Measurements from ENCODE around the gene NAA80. TPM values are rescaled to one million over a fixed set of nuclear protein-coding genes. Genes with fewer than 3 reads are reported as not detected.
"Not testable (repeated sequence)": the region's sequence is repeated elsewhere in the genome, so short reads cannot be mapped to it uniquely, and the experiment has no call there.

The NAA80 gene
- total and polyA plus RNA-seq, 8 donors = 3.1 to 107 (median 17.0) TPM

DNA sequence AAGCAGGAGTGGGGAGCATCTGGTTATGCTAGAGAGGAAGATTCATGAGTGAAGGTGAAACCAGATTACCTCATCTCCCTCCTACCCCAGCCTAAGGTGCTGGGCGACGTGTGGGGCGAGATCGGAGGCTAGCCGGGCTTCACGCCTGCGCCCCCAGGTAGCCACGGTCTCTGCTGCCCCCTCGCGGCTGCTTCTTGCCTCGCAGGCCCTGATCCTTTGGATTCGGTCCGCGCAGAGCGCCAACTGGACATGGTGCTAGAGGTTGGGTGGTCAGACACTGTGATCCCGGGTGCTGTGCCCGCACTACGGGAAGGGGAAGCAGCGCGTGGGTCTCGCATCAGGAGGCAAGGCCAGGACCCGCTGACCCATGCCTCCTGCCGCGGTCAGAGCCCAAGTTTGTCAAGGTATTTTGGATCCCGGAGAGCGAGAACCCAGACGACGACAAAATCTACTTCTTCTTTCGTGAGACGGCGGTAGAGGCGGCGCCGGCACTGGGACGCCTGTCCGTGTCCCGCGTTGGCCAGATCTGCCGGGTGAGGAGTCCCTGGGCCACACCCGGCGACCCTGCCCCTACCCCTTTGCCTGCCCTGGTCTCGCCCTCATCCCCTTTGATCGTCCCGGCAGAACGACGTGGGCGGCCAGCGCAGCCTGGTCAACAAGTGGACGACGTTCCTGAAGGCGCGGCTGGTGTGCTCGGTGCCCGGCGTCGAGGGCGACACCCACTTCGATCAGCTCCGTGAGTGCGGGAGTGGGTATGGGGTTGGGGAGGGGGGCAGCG, 26.1 kb downstream of the NAA80 start:
- WGBS, 5 donors = 2 to 7% (median 3%) methylated on average over 29 to 61 of the region's 61 CpGs
- Histone ChIP-seq H3K4me3 (peak overlapping the region; percentile 32 to 47 (median 38)), H3K27me3 (peaks cover 0 to 40% (median 26%) of the 10 kb centered on the region in 3 donors), H3K9me3 (no peaks in the 10 kb centered on the region), H3K36me3 (peaks cover 8 to 49% (median 19%) of the 10 kb centered on the region in 4 donors), H3K4me1 (peaks cover 52 to 77% (median 69%) of the 10 kb centered on the region in 4 donors), H3K27ac (peak overlapping the region; percentile 37 to 88 (median 41))
- DNase-seq = peak; percentile 93 to 95
- intact Hi-C loops (cut with DNase I; ENCODE audit: low total_unique reads) = loop anchor here (5.0 to 10.0 kb wide), 2 partner anchors 48 to 81 kb away; partner anchors contain the start of gene GNAT1
- TF ChIP-seq POLR2AphosphoS5 (IDR thresholded peaks at IDR 0.05) = peak; percentile 27 to 88 (median 60)
- TF ChIP-seq POLR2A (IDR thresholded peaks at IDR 0.05) = no peak
- TF ChIP-seq, protein P1, sequence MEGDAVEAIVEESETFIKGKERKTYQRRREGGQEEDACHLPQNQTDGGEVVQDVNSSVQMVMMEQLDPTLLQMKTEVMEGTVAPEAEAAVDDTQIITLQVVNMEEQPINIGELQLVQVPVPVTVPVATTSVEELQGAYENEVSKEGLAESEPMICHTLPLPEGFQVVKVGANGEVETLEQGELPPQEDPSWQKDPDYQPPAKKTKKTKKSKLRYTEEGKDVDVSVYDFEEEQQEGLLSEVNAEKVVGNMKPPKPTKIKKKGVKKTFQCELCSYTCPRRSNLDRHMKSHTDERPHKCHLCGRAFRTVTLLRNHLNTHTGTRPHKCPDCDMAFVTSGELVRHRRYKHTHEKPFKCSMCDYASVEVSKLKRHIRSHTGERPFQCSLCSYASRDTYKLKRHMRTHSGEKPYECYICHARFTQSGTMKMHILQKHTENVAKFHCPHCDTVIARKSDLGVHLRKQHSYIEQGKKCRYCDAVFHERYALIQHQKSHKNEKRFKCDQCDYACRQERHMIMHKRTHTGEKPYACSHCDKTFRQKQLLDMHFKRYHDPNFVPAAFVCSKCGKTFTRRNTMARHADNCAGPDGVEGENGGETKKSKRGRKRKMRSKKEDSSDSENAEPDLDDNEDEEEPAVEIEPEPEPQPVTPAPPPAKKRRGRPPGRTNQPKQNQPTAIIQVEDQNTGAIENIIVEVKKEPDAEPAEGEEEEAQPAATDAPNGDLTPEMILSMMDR (IDR thresholded peaks at IDR 0.05) = peak in 6 of 7 experiments; percentile 69 to 100 (median 98)

DNA sequence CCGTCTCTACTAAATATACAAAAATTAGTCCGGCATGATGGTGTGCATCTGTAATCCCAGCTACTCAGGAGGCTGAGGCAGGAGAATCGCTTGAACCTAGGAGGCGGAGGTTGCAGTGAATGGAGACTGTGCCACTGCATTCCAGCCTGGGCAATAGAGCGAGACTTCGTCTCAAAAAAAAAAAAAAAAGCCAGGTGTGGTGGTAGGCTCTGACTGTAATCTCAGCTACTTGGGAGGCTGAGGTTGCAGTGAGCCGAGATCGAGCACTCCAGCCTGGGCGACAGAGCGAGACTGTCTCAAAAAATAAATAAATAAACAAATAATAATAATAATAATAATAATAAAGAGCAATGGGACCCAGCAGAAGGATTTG, 26.7 kb downstream of the NAA80 start:
- peaks cover 58 to 83% (median 75%) of the 10 kb centered on the region in 4 donors for H3K4me1 ChIP-seq
- intact Hi-C loops (cut with DNase I; ENCODE audit: low total_unique reads) = loop anchor here (5.0 to 10.0 kb wide), 2 partner anchors 48 to 80 kb away; partner anchors contain the start of gene GNAT1
- H3K9me3 ChIP-seq, DNase-seq: not testable (repeated sequence)
- peak overlapping the region in 4 of 5 donors; percentile 38 to 88 (median 60) for H3K27ac ChIP-seq
- peaks cover 0 to 40% (median 26%) of the 10 kb centered on the region in 3 donors for H3K27me3 ChIP-seq
- H3K4me3 ChIP-seq = peak overlapping the region in 2 of 4 donors; percentile 34 to 43
- peaks cover 8 to 44% (median 18%) of the 10 kb centered on the region in 4 donors for H3K36me3 ChIP-seq
- 48 to 63% (median 56%) methylated on average over 10 of the region's 10 CpGs for whole genome bisulfite sequencing, 5 donors

- Histone ChIP-seq H3K27me3 (peaks cover 0 to 39% (median 26%) of the 10 kb centered on the region in 3 donors), H3K4me3 (peak overlapping the region in 2 of 4 donors; percentile 40 to 44), H3K27ac (peak overlapping the region; percentile 88 to 98 (median 95)), H3K4me1 (peaks cover 64 to 94% (median 85%) of the 10 kb centered on the region in 4 donors), H3K9me3 (no peaks in the 10 kb centered on the region), H3K36me3 (peaks cover 5 to 34% (median 11%) of the 10 kb centered on the region in 4 donors)
- 55 to 70% (median 63%) methylated on average over 8 to 10 of the region's 10 CpGs for WGBS, 5 donors
- intact Hi-C loops (cut with DNase I; ENCODE audit: low total_unique reads) = loop anchor here (5.0 to 10.0 kb wide), 2 partner anchors 47 to 79 kb away; partner anchors contain the start of gene GNAT1
- no peak for DNase-seq
- TF ChIP-seq POLR2A (IDR thresholded peaks at IDR 0.05) (no peak), POLR2AphosphoS5 (IDR thresholded peaks at IDR 0.05) (no peak), EP300 (IDR thresholded peaks at IDR 0.05) (no peak)
- TF ChIP-seq, protein P1 (IDR thresholded peaks at IDR 0.05) = no peak
Observed at GRCh38 chr3:50271314-50271936, 27.8 kb downstream of the NAA80 start.

GRCh38 chr3:50270422-50271224, 28.6 kb downstream of the NAA80 start:
- intact Hi-C loops (cut with DNase I; ENCODE audit: low total_unique reads) = loop anchor here (5.0 to 10.0 kb wide), 2 partner anchors 46 to 78 kb away; partner anchors contain the start of gene GNAT1
- TF ChIP-seq POLR2A (IDR thresholded peaks at IDR 0.05) (no peak), EP300 (IDR thresholded peaks at IDR 0.05) (no peak), POLR2AphosphoS5 (IDR thresholded peaks at IDR 0.05) (no peak)
- TF ChIP-seq, protein P1 (IDR thresholded peaks at IDR 0.05) = no peak
- Histone ChIP-seq H3K4me3 (peak overlapping the region; percentile 28 to 46 (median 42)), H3K9me3 (no peaks in the 10 kb centered on the region), H3K27ac (peak overlapping the region; percentile 88 to 98 (median 95)), H3K36me3 (peaks cover 0 to 26% (median 3%) of the 10 kb centered on the region in 4 donors), H3K4me1 (peaks cover 71 to 100% (median 88%) of the 10 kb centered on the region in 4 donors), H3K27me3 (peaks cover 0 to 31% (median 20%) of the 10 kb centered on the region in 3 donors)
- no peak for DNase-seq
- 35 to 63% (median 48%) methylated on average over 17 to 19 of the region's 19 CpGs for WGBS, 5 donors
